HG03378 (cell line): ENCODE measurements around the gene CFAP65.

Experiments used
- ATAC-seq: cut with Tn5 transposase; IDR thresholded peaks from one replicate; pipeline ENCODE4 v1.9.1; 2021; ENCODE audit warnings: mild to moderate bottlenecking, moderate library complexity; ENCODE audit not compliant: unreplicated experiment

Gene CFAP65, protein sequence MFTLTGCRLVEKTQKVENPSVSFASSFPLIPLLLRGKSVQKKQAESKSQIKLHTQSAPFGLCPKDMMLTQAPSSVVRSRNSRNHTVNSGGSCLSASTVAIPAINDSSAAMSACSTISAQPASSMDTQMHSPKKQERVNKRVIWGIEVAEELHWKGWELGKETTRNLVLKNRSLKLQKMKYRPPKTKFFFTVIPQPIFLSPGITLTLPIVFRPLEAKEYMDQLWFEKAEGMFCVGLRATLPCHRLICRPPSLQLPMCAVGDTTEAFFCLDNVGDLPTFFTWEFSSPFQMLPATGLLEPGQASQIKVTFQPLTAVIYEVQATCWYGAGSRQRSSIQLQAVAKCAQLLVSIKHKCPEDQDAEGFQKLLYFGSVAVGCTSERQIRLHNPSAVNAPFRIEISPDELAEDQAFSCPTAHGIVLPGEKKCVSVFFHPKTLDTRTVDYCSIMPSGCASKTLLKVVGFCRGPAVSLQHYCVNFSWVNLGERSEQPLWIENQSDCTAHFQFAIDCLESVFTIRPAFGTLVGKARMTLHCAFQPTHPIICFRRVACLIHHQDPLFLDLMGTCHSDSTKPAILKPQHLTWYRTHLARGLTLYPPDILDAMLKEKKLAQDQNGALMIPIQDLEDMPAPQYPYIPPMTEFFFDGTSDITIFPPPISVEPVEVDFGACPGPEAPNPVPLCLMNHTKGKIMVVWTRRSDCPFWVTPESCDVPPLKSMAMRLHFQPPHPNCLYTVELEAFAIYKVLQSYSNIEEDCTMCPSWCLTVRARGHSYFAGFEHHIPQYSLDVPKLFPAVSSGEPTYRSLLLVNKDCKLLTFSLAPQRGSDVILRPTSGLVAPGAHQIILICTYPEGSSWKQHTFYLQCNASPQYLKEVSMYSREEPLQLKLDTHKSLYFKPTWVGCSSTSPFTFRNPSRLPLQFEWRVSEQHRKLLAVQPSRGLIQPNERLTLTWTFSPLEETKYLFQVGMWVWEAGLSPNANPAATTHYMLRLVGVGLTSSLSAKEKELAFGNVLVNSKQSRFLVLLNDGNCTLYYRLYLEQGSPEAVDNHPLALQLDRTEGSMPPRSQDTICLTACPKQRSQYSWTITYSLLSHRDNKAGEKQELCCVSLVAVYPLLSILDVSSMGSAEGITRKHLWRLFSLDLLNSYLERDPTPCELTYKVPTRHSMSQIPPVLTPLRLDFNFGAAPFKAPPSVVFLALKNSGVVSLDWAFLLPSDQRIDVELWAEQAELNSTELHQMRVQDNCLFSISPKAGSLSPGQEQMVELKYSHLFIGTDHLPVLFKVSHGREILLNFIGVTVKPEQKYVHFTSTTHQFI (N-terminal part only)

DNA sequence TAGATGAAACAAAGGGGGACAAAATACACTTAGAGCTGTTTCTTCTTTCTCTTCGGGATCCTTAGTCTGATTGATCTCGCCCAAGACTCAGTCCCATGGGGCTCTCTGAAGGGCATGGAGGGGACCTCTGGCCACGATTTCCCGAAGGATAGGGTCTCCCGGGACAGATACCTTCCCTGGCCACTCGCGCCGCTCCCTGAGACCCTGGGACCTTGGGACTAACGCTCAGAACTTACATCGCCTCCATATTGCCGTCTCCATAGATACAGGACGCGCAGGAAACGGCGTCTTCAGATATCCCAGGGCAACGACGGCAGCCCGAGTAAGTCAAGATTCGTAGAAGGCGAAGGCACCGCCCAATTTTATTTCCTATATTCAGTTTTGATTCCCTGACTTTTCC is at the start of gene CFAP65:
Gene CFAP65 (minus strand): TSS at position 265 of the 400 bp plus-strand sequence. CDS start 2,468 bp downstream, outside the sequence.
- ATAC-seq = no peak

DNA sequence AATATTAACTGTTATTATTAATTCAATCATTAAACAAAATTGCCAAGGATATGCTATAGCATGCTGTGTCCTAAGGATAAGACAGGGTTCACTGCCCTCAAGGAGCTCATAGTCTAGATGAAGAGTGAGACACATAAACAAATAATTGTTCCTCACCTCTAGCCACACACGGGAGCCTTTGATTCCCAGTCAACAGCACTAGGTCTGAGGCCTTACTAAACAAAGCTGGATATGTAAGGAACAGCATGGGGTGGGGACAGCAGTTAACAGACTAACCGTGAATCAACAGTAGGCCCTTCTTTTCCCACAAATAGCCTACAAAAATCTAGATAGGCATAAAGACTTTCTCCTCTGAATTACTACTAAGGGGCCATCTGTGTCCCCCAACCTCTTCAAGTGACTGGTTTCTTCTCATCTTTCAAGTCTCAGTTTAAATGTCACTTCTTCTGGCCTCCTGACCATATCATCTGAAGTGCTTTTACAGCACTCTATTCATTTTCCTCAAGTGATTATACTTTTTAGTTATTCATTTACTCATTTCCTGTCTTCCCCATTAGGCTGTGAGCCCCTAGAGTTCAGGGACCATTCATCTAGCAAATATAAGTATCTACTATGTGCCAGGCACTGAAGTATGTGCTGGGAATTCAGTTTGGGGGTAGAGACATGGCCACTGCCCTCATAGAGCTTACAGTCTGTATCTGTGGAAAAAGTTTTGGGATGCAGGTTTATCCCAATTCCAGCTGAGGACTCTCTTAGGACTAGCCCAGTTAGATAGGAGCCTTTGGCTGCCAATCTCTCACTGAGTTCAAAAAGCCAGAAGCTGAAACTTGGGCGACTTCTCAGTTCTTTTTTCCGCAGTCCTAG is 49.4 kb upstream of the CFAP65 start:
- ATAC-seq = no peak

DNA sequence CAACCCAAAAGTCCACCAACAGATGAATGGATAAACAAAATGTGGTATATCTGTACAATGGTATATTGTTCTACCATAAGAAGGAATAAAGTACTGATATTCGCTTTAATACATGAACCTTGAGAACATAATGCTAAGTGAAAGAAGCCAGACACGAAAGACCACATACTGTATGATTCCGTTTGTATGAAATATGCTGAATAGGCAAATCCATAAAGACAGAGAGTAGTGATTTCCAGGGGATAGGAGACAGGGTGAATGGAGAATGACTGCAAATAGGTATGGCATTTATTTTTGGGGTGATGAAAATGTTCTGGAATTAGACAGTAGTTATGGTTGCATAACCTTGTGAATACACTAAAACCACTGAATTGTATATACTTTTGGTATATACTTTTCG is 48.0 kb upstream of the CFAP65 start:
- no peak for ATAC-seq

DNA sequence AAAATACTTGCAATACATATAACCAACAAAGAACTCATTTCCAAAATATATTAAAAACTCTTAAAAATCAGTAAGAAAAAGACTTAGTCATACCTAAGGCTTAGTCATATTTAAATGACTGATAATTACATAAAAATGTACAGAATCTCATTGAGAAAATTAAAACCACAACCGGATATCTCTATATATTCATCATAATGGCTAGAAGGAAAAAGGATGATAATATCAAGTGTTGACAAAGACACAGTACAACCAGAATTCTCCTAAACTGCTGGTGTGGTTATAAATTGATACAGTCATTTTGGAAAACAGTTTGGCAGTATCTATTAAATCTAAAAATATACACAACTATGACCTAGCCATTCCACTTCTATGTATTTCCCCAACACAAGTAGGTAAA is 46.5 kb upstream of the CFAP65 start:
- ATAC-seq = no peak

DNA sequence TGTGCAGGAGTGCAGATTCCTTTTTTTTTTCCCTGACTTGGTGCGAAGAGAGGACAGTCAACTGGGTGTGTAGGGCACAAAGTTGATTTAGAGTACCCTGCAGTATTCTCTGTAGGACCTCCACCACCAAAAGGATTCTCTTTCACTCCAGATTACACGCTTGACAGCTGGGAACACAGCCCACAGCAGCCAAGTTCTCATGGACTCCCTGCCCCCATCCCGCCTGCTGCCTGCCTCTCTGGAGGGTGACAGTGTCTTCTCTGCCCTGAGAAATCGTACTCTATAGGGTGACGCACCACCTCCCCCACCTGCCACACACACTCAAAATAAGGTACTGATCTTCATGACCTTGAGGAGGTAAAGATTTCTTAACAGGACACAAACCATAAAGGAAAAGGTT is 46.0 kb upstream of the CFAP65 start:
- ATAC-seq = no peak

DNA sequence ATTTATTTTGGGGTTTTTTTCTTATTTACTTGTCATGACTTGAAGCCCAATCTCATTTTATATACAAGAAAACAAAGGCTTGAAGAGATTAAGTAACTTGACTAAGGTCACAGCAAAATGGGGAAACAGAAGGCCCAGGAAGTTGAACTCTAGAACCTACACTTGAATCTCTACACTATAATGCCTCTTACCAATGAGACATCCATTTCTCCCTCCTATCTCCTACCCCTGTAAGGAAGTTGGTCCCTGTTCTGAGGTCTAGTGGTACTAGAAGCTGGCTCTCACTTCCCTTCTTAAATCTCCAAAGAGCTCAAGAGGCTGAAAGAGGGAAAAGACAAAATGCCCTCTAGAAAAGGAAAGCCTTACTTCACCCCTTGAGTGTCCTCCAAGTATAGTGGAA is 44.9 kb upstream of the CFAP65 start:
- no peak for ATAC-seq

DNA sequence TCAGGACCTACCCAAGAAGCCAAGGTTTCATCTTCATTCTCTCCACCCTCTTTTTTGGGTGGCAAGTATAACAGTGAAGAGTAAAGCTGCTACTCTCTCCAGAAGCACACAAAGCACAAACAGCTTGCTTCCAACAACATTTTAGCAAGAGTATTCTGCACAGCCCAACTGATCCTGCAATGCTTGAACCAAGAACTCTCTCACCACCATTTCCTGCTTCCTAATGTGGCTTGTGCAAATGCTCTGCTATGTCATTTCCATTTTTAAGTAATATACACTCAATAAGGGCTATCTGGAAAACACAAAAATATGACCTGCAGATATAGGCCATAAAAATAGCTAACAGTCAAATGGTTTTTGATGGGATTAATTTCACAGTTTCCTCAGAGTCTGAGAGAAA is 43.5 kb upstream of the CFAP65 start:
- no peak for ATAC-seq

DNA sequence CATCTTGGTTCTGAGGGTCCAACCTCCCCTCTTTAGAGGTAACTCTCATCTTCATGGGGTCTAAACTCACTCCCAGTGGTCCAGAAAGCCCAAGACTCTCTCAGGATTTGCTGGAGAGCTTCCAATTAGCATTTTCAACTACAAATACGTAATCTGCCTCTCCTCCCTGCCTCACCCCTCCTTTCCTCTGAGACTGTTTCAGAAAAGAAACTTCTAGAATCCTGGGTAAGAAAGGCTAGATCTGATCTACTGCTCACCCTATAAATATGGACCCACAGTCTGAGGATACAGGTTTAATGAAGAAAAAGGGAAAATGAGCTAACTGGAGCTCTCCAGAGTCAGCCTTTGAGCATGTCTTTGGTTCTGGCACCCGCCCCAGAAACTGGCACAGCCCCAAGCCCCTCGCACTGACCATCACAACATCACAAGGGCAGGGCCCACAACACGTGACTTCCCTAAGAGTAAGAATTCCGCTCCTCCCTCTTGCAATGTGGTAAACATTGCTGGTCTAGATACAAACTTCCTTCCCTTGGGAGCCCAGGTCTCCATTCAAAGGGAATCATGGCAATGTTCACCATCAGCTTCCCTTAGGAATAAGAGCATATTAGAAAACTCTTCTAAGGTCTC is 41.1 kb upstream of the CFAP65 start:
- ATAC-seq = no peak

DNA sequence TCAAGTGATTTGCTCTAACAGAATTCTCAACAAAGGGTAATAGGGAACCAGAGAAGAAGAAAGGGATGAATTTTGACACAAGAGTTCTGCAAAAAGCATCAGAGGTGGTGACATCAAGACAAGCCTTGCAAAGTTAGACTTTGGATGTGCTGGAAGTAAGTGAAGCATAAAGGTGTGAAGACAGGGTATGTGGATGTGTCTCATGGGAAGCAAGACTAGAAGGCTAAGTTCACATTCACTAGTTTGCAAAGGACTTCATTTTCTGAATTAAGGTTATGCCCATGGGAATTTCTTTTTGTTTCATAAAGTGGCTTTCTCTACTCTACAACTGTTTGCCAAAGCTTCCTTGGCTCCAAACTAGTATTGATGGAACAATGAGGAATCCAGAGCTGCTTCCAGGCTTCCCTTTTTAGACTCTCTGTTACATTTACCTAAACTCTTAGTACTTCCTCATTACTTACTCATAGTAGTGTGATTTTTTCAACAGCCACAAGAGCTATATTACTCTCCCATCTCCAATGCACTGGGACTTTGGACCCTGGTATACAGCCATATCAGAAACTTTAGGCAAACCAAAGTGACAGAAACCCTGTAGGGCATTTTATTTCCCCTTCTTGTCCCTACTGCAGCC is 40.5 kb upstream of the CFAP65 start:
- ATAC-seq = no peak

DNA sequence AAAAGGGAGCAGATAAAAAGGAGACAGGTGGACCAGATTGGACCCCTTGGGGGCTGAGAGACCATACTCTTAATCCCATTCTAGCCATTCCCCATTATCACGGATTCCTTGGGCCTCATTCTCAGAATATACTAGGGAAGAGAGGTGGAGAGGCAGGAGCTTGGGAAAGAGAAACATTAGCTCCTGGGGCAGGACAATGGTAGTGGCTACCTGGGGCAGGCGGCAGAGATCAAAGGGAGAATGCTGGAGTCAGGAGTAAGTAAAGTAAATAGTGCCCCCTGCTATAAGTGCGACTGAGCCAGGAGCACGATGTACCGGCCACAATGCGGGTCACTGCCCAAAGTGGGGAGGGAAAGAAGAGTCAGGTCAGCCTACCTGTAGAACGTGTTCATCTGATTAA is 39.8 kb upstream of the CFAP65 start:
- no peak for ATAC-seq

DNA sequence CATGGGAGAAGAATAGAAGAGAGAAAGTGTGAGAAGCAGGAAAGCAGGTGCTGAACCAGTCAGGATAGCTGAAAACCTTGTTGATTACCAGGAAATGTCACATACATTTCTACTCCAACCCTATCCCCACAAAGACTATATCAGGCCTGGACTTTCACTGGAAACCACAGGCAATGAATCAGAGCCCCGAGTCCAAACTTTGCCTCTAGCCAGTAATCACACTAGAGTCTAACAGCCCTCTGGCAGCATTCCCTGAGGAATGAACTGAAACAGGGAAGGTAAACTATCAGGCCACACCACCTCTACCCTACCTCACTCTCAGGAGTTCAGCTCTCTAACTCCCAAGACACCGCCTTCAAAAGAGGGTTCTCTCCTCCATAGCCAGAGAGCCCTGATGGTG is 38.1 kb upstream of the CFAP65 start:
- ATAC-seq = no peak

DNA sequence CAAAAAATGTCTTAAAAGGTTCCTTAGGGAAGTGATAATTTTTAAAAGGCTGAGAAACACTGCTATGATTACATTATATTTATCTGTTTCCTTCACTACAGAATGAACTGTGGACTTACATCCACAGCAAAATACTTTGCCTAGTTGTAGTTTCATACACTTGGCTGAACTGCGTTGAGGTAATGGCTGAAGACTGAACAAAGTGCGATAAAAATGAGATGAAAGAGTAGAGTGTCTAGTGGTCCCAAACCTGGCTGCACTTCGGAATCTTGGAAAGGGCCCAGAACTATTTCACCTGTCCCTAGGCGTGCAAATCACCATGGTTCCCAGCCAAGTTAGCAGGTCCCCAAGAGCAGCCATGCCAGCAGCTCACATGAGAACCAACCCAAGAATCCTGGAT is 37.6 kb upstream of the CFAP65 start:
- no peak for ATAC-seq

DNA sequence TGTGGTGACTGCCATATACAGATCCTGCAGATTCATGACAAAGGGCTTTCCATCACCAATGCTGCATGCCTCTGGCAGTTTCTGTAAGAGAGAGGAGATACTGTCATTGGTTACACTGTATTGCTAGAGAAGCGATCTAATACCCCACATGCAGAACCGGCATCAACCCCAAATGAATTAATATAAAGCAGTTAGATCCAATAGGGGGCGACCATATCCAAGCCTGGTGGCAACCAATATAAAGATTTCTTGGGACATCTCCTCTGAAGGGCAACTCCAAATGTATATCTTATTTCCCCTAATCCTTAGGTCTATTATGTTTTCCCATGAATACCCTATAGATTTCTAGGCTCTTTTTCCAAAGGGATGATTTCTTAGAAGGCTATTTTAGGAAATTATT is 36.8 kb upstream of the CFAP65 start:
- no peak for ATAC-seq

DNA sequence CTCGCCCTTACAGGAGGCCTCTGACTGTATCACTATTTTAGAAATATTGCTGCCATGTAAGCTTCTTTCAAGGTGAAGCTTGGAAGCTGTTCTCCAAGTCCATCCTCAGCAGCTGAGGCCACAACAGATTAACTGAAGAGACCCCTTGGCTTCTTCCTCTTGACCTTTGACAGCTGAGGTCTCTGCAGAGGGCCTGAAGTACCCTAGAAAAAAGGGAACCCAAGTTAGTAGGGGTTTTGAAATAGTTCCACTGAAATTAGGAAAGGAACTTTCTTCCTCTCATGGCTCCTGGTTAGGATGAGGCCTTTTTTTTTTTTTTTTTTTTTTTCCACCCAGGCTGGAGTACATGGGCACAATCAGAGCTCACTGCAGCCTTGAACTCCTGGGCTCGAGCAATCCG is 34.9 kb upstream of the CFAP65 start:
- no peak for ATAC-seq

DNA sequence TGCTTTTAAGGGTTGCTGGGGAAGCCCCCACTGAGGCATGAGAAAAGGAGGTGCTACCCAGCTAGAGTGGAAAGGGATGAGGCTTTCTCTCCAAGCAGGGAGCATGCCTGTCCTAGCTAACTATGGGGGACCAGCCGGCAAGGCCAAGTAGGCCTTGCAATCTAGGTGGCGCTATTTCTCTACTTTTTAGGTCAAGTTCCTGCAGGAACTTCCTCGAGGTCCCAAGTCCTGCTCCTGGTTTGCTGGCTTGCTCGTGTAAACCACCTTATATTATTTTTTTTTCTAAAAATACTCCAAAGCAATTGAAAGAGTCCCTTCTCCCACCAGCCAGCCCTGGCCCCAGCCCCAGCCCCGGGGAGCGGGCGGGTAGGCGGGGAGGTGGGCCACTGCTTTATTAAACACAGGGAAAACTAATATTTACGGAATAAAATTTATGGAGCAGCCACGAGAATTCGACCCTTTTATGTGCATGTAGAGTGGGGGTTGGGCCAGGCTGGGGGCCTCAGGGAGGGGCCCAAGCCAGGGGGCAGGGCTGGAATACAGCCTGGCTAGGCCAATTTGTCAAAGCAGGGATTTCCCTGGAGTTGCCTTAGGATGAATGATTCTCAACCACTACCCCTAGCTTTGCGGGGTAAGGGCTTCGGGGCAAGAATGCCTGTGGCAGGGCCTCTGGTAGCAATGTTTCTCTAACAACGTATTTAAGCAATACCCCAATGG is 32.3 kb upstream of the CFAP65 start:
- no peak for ATAC-seq

DNA sequence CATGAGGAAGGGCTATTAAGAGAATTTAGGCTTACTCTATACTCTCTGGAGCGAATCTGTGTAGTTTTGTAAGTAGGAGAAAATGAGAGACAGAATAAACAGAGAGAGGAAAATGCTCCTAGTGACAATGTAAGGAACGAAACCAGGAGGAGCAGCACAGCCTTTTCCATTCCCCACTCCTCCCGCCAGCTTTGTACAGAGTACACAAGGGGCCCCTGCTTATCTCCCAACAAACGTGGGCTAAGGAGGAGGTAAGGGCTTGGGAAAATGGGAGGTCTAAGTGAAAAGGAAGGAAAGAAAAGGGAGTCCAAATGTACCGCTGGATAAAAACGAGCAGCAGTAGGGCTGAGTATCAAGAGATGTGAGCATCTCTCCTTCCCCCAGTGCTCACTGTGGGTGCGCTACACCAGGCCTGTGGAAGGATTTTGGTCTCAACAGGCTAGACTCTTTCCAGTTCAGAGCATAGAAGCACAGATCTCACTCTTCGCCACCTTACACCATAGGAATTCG is 31.5 kb upstream of the CFAP65 start:
- ATAC-seq = no peak

DNA sequence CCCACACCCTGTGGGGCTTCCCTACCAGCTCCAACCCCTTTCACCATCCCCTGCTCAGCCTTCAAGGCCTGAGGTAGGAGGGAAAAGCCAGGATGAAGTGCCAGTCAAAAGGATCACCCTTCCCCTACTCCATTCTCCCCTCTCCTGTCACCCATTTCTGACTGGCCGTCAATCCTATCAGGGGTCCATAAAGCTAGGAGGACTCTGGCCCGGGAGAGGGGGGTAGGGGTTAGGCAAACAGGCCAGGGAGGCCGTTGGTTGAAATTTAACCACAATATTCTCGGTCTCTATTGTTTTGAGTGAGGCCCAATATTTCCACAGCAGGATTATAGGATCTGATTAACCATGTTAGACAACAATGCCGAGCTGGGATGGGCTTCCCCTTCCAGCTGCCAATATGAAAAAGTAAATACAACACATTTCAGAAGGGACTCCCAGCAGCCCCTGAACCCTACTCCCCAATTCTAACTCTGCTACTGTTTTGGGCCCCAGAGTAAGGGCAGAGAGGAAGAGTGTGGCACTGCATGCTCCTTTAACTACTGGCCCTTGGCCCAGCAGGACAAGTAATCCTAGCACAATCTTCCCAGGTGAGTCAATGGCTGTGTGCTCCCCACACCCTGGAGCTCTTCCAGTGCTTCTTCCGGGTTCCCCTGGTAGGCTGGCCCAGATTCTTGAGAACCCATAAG is 30.0 kb upstream of the CFAP65 start:
- no peak for ATAC-seq

DNA sequence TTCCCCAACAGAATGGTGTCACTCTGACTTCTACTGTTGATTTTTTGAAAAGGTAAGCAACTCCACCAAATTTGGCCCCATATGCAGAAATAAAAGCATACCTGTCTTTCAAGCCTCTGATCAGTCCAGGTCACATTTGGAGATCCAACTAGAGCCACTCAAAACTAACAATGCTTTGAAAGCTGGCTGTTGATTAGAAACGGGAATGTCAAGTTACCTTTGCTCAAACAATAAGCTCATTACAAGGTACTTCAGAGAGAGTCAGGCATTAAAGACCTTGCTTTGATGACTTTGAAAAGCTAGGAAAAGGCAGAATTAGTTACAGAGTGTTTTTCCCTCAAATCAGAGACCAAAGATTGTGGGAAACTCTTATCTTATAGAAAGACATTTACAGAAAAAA is 24.2 kb upstream of the CFAP65 start:
- ATAC-seq = no peak
